ENCODE measurements around the gene CLSTN3. TPM values are rescaled to one million over a fixed set of nuclear protein-coding genes. Genes with fewer than 3 reads are reported as not detected.

Gene CLSTN3
- total RNA-seq, 4 donors from 2014 or later: 25.9 to 57.5 (median 44.8) TPM

DNA sequence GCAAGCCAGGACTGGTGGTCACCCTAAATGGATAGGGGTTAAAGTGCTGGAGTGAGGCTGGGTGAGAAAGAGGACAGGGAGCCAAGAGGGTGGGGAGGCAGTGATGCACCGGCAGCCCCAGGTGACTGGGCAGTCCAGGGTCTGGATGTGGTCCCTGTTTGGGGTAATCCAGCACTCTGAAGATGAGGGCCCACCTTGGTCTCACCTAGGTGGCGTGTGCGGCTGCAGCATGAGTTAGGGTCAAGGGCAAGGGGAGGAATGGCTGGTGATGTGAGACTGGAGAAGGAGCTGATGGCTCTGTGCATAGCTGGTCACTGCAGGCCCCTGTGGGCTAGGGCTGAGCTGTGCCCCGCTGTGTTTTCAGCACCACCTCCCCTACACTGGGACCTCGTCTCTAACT is 19.5 kb upstream of the CLSTN3 start:
- ATAC-seq (ENCODE audit: low FRiP score) (no peak), DNase-seq (ENCODE audit: low spot score) (no peak)
- TF ChIP-seq, protein P1, sequence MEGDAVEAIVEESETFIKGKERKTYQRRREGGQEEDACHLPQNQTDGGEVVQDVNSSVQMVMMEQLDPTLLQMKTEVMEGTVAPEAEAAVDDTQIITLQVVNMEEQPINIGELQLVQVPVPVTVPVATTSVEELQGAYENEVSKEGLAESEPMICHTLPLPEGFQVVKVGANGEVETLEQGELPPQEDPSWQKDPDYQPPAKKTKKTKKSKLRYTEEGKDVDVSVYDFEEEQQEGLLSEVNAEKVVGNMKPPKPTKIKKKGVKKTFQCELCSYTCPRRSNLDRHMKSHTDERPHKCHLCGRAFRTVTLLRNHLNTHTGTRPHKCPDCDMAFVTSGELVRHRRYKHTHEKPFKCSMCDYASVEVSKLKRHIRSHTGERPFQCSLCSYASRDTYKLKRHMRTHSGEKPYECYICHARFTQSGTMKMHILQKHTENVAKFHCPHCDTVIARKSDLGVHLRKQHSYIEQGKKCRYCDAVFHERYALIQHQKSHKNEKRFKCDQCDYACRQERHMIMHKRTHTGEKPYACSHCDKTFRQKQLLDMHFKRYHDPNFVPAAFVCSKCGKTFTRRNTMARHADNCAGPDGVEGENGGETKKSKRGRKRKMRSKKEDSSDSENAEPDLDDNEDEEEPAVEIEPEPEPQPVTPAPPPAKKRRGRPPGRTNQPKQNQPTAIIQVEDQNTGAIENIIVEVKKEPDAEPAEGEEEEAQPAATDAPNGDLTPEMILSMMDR (IDR thresholded peaks at IDR 0.05): no peak

DNA sequence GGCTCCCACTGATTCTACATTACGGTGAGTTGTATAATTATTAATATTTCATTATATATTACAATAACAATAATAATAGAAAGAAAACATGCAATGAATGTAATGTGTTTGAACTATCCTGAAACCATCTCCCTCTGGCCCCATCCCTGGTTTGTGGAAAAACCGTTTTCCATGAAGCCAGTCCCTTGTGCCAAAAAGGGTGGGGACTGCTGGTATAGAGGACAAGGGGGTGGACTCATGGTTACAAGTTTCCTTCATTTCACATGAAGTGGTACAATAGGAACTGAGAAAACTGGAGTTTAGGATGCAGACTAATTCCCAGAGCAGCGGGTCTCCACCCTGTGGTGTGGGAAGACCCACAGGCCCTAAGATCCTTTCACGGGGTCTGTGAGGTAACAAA is 18.1 kb upstream of the CLSTN3 start:
- TF ChIP-seq, protein P1 (IDR thresholded peaks at IDR 0.05): no peak
- DNase-seq (ENCODE audit: low spot score) (no peak), ATAC-seq (ENCODE audit: low FRiP score) (no peak)

DNA sequence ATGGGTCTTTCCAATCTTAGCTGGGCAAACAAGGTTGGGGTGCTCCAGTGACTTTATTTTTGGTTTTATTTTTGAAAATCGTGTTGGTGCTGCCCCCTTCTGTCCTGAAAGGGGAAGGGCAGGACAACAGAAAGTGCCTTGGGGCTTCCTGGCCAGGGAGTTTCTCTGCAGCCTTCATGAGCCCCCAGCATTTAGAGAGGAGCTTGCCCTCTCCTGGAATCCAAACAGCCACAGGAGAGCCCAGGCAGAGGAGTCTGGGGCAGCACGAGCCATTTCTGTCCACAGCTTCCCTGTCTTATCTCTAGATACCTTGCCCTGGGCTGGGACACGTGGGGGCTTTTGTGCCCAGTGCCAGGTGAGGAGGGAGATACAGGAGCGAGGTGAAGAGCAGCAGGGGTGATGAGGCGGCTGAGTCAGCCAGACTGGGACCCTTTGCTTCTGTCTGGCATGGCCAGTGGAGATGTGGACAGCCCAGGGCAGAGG is 16.7 kb upstream of the CLSTN3 start:
- ATAC-seq (ENCODE audit: low FRiP score) (peak; percentile 33), DNase-seq (ENCODE audit: low spot score) (no peak)
- TF ChIP-seq, protein P1 (IDR thresholded peaks at IDR 0.05): peak in 1 of 3 donors; percentile 42

DNA sequence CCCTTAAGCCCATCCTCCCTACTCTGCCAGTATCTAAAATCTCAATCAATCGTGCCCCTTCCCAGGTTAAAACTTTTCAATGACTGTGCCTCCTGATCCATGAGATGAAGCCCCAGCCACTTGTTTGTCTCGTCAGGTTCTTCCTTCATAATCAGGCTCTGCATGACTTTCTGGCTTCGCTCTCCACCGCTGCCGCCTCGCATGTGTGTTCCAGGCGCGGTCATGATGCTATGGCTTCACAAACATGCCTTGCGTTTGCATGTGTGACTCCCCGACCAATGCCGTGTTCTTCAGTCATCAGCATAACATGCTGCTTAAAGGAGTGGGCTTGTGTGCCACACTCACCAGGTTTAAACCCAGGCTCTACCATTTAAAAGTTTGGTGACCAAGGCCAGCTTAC is 16.2 kb upstream of the CLSTN3 start:
- TF ChIP-seq, protein P1 (IDR thresholded peaks at IDR 0.05): no peak
- ATAC-seq (ENCODE audit: low FRiP score) (no peak), DNase-seq (ENCODE audit: low spot score) (no peak)

DNA sequence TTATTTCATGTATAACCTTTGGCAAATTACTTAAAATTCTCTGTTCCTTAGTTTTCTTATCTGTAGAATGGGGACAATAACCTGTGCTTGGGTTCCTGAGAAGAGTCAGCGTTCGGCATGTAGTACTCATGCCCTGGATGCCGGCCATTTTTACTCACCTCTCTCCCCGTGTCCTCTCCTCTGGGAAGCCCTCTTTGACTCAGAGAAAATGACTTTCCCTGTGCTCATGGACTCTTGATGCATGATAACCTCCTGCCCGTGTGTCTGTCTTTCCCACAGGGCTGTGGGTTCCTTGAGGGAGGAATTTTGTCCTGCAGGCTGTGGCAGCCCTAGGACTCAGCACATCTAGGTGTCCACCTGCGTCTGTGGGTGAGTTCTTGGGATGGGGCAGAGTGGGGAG is 15.3 kb upstream of the CLSTN3 start:
- no peak for ATAC-seq (ENCODE audit: low FRiP score)
- no peak for DNase-seq (ENCODE audit: low spot score)
- TF ChIP-seq, protein P1 (IDR thresholded peaks at IDR 0.05): no peak

DNA sequence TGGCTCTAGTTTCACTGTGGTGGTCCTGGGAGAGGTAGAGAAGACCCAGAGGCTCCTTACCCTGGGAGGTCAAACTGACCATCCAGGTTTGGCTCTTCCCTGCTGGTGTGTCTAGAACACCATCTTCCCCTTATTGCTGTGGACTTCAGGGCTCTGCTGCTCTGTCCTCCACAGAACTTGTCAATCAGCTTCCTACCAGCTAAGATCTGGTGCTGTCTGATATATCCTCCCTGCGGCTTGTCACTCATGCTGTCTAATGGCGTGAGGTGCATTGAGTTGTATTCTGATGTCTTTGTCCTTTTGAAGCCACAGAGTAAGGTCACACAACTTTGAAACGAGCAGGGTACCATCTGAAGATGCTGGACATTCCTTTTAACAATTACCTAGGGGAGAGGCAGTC is 14.0 kb upstream of the CLSTN3 start:
- ATAC-seq (ENCODE audit: low FRiP score) (no peak), DNase-seq (ENCODE audit: low spot score) (no peak)

DNA sequence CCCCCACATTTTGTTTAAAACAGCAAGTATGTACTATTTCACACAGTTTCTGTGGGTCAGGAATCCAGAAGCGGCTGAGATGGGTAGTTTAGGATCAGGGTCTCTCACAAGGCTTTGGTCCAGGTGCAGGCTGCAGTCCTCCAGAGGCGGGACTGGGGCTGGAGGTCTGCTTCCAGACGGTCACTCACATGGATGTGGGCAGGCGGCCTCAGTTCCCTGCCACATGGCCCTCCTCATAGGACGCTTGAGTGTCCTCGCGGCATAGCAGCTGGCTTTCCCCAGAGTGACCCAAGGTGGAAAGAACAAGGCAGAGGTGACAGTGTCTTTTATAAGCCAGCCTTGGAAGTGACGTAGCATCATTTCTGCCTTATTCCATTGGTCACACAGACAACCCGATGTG is 13.3 kb upstream of the CLSTN3 start:
- TF ChIP-seq, protein P1 (IDR thresholded peaks at IDR 0.05): no peak
- ATAC-seq (ENCODE audit: low FRiP score) (no peak), DNase-seq (ENCODE audit: low spot score) (no peak)

More for the DNA sequence above, 14.0 kb upstream of the CLSTN3 start:
- TF ChIP-seq, protein P1 (IDR thresholded peaks at IDR 0.05): no peak

All from omental fat pad (tissue), 4 donors.